Neural progenitor cell (in vitro differentiated cells): Measurements from ENCODE around the gene MED20.

ENCODE experiments used
- CTCF ChIP-seq: fragments of 200-600 bp; sonication (generic); IDR thresholded peaks from 2 replicates; pipeline ENCODE4 v1.5.1; 2017; ENCODE audit warnings: antibody characterized with exemption, mild to moderate bottlenecking
- EZH2 ChIP-seq: fragments of 200-600 bp; sonication (generic); IDR thresholded peaks from 2 replicates; pipeline ENCODE4 v1.6.1; 2017; ENCODE audit warnings: antibody characterized with exemption, mild to moderate bottlenecking, moderate library complexity

GRCh38 chr6:41963371-41963770 lies 42.4 kb upstream of the MED20 start:
- no peak for TF ChIP-seq CTCF
- no peak for TF ChIP-seq EZH2
